Hepatocyte (in vitro differentiated cells): Measurements from ENCODE around the gene SBNO2. TPM values are rescaled to one million over a fixed set of nuclear protein-coding genes. Genes with fewer than 3 reads are reported as not detected.
"Not testable (repeated sequence)": the region's sequence is repeated elsewhere in the genome, so short reads cannot be mapped to it uniquely, and the experiment has no call there.

Experiments
- DNase-seq: peaks from one replicate; pipeline ENCODE4 v3.0.0-alpha.2; 2016; ENCODE audit warnings: low spot score
- H2AFZ ChIP-seq: fragments of 200-600 bp; sonication (generic); 2 replicates; pipeline ENCODE4 v1.6.0; 2016; ENCODE audit warnings: antibody characterized with exemption, mild to moderate bottlenecking
- H3K27ac ChIP-seq: fragments of 200-600 bp; sonication (generic); 2 replicates; pipeline ENCODE4 v1.5.1; 2016; ENCODE audit warnings: mild to moderate bottlenecking
- H3K27me3 ChIP-seq: fragments of 200-600 bp; sonication (generic); 2 replicates; pipeline ENCODE4 v1.6.1; 2016
- H3K36me3 ChIP-seq: fragments of 200-600 bp; sonication (generic); replicated peaks from 2 replicates; pipeline ENCODE4 v1.5.1; 2016; ENCODE audit warnings: low read depth; ENCODE audit not compliant: insufficient read depth
- H3K4me1 ChIP-seq: fragments of 200-600 bp; sonication (generic); 2 replicates; pipeline ENCODE4 v1.5.1; 2016; ENCODE audit warnings: mild to moderate bottlenecking, moderate library complexity; ENCODE audit not compliant: insufficient read depth
- H3K4me2 ChIP-seq: fragments of 200-600 bp; sonication (generic); 2 replicates; pipeline ENCODE4 v1.6.0; 2016
- H3K4me3 ChIP-seq: fragments of 200-600 bp; sonication (generic); 2 replicates; pipeline ENCODE4 v1.5.1; 2016; ENCODE audit warnings: mild to moderate bottlenecking
- H3K79me2 ChIP-seq: fragments of 200-600 bp; sonication (generic); 2 replicates; pipeline ENCODE4 v1.6.0; 2017; ENCODE audit warnings: mild to moderate bottlenecking
- H3K9me2 ChIP-seq: fragments of 200-600 bp; sonication (generic); replicated peaks from 2 replicates; pipeline ENCODE4 v1.6.0; 2017; ENCODE audit warnings: mild to moderate bottlenecking; ENCODE audit not compliant: insufficient read depth
- H3K9me3 ChIP-seq: fragments of 200-600 bp; sonication (generic); 2 replicates; pipeline ENCODE4 v1.5.1; 2016; ENCODE audit warnings: low read depth, mild to moderate bottlenecking
- H4K20me1 ChIP-seq: fragments of 200-600 bp; sonication (generic); 2 replicates; pipeline ENCODE4 v1.6.0; 2016; ENCODE audit warnings: mild to moderate bottlenecking; ENCODE audit not compliant: insufficient read depth, poor library complexity, severe bottlenecking
- EZH2 ChIP-seq: fragments of 200-600 bp; sonication (generic); IDR thresholded peaks from 2 replicates; pipeline ENCODE4 v1.6.1; 2016; ENCODE audit warnings: antibody characterized with exemption, mild to moderate bottlenecking, borderline replicate concordance
- EZH2phosphoT487 ChIP-seq: fragments of 200-600 bp; sonication (generic); IDR thresholded peaks from one replicate; pipeline ENCODE4 v1.6.1; 2018; ENCODE audit warnings: antibody characterized with exemption, mild to moderate bottlenecking, low read depth, moderate library complexity; ENCODE audit not compliant: unreplicated experiment, severe bottlenecking
- WGBS: methylation state at CpG from one replicate; pipeline ENCODE4 v1.1.6; 2016; ENCODE audit warnings: low lambda C conversion rate; ENCODE audit errors: missing lambda C conversion rate; 5-methylcytosine and 5-hydroxymethylcytosine counted together
- polyA plus RNA-seq: library from polyadenylated mRNA; unstranded; fragments of >200 nt; fragmentation: Nextera tagmentation; extraction: Ambion mirVana; gene quantifications from 2 replicates; pipeline ENCODE4 v1.2.1, GENCODE V29; 2016
- total RNA-seq: library from RNA; depleted of rRNA; stranded (reverse); fragments of >200 nt; gene quantifications from 2 replicates; pipeline ENCODE4 v1.2.3, GENCODE V29; 2014
- TF ChIP-seq, protein P1 (sequence below): fragments of 200-600 bp; sonication (generic); IDR thresholded peaks from 2 replicates; pipeline ENCODE4 v1.5.1; 2016; ENCODE audit warnings: antibody characterized with exemption, mild to moderate bottlenecking; ENCODE audit not compliant: poor library complexity

Gene SBNO2
- total and polyA plus RNA-seq, 2 experiments from 2014 or later: 12.7 to 15.6 TPM

DNA sequence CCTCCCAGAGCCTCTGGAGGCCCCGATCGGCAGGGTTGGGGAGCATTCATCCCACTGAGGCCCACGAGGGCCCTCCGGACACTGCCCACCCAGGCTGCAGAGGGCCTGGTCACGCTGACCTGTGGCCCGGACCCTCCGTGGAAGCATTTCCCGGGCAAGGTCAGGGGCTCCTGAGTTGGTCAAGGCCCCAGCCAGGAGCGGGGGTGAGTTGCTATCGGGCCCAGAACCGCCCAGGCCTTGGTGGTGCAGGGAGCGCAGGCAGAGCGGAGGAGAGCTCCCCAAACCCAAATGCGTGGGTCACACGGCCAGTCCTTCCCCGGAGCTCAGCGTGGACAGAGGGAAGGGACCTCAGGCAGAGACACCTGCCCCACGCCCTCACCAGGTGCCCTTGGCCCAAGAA is 44.5 kb downstream of the SBNO2 start:
- Histone ChIP-seq H3K4me3 (no peak overlapping the region), H3K27ac (no peak overlapping the region), H3K36me3 (no peaks in the 10 kb centered on the region), H3K4me2 (no peak overlapping the region), H4K20me1 (peaks cover 12% of the 10 kb centered on the region), H3K9me2 (no peaks in the 10 kb centered on the region), H3K9me3 (no peaks in the 10 kb centered on the region), H2AFZ (no peak overlapping the region), H3K79me2 (peaks cover 36% of the 10 kb centered on the region), H3K4me1 (peaks cover 22% of the 10 kb centered on the region), H3K27me3 (no peaks in the 10 kb centered on the region)
- TF ChIP-seq, protein P1, sequence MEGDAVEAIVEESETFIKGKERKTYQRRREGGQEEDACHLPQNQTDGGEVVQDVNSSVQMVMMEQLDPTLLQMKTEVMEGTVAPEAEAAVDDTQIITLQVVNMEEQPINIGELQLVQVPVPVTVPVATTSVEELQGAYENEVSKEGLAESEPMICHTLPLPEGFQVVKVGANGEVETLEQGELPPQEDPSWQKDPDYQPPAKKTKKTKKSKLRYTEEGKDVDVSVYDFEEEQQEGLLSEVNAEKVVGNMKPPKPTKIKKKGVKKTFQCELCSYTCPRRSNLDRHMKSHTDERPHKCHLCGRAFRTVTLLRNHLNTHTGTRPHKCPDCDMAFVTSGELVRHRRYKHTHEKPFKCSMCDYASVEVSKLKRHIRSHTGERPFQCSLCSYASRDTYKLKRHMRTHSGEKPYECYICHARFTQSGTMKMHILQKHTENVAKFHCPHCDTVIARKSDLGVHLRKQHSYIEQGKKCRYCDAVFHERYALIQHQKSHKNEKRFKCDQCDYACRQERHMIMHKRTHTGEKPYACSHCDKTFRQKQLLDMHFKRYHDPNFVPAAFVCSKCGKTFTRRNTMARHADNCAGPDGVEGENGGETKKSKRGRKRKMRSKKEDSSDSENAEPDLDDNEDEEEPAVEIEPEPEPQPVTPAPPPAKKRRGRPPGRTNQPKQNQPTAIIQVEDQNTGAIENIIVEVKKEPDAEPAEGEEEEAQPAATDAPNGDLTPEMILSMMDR: no peak
- TF ChIP-seq EZH2phosphoT487 (no peak), EZH2 (no peak)
- no peak for DNase-seq
- whole genome bisulfite sequencing: 93% methylated on average over 18 of the region's 18 CpGs

DNA sequence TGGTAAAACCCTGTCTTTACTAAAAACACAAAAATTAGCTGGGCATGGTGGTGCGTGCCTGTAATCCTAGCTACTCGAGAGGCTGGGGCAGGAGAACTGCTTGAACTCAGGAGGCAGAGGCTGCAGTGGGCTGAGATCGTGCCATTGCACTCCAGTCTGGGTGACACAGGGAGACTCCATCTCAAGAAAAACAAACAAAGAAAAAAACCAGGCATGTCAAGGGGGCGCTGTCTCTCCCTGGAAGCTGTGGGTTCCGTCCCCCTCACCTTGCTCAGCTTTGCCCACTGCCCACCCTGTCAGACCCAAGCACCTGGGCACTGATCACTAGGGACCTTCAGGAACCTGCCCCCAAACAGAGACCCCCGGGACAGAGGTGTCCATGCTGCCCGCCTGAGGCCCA is 45.0 kb downstream of the SBNO2 start:
- not testable (repeated sequence) for H3K27me3 ChIP-seq, H3K4me2 ChIP-seq, H2AFZ ChIP-seq, H3K27ac ChIP-seq, H3K36me3 ChIP-seq, H3K4me3 ChIP-seq, DNase-seq, H3K9me3 ChIP-seq, H3K9me2 ChIP-seq
- WGBS: 96% methylated on average over 7 of the region's 7 CpGs
- H3K4me1 ChIP-seq: peaks cover 22% of the 10 kb centered on the region
- peaks cover 12% of the 10 kb centered on the region for H4K20me1 ChIP-seq
- H3K79me2 ChIP-seq: peaks cover 32% of the 10 kb centered on the region

DNA sequence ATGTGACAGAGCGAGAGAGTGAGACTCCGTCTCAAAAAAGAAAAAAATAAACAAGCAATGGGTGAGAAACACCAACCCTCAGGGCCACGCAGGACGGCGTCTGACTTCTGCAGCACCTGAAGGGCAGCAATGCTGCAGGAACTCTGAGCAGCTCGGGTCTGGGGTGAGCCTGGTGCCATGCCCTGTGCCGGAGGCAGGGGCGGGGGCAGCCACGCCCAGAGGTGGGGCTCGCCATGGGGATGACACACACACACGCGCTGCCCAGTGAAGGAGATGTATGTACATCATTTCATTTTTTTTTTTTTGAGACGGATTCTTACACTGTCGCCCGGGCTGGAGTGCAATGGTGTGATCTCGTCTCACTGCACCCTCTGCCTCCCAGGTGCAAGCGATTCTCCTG is 46.0 kb downstream of the SBNO2 start:
- no peak overlapping the region for H3K4me2 ChIP-seq
- 96% methylated on average over 14 of the region's 17 CpGs for WGBS
- H3K4me3 ChIP-seq: no peak overlapping the region
- no peaks in the 10 kb centered on the region for H3K9me3 ChIP-seq
- H3K27me3 ChIP-seq: no peaks in the 10 kb centered on the region
- H3K27ac ChIP-seq: no peak overlapping the region
- H3K9me2 ChIP-seq: no peaks in the 10 kb centered on the region
- H3K79me2 ChIP-seq: peaks cover 28% of the 10 kb centered on the region
- no peak overlapping the region for H2AFZ ChIP-seq
- no peak for TF ChIP-seq EZH2
- TF ChIP-seq, protein P1: no peak
- no peak for TF ChIP-seq EZH2phosphoT487
- H4K20me1 ChIP-seq: peaks cover 12% of the 10 kb centered on the region
- H3K4me1 ChIP-seq: peaks cover 18% of the 10 kb centered on the region
- no peak for DNase-seq
- H3K36me3 ChIP-seq: no peaks in the 10 kb centered on the region

- Histone ChIP-seq H3K4me1 (peaks cover 9% of the 10 kb centered on the region), H3K9me2 (no peaks in the 10 kb centered on the region), H3K27me3 (no peaks in the 10 kb centered on the region), H3K36me3 (no peaks in the 10 kb centered on the region), H3K79me2 (peaks cover 27% of the 10 kb centered on the region), H3K4me3 (no peak overlapping the region), H3K9me3 (no peaks in the 10 kb centered on the region), H2AFZ (no peak overlapping the region), H3K4me2 (no peak overlapping the region), H4K20me1 (peaks cover 12% of the 10 kb centered on the region), H3K27ac (no peak overlapping the region)
- 95% methylated on average over 28 of the region's 33 CpGs for WGBS
- TF ChIP-seq, protein P1: no peak
- TF ChIP-seq EZH2phosphoT487: no peak
- no peak for TF ChIP-seq EZH2
- DNase-seq: no peak
Measured at GRCh38 chr19:1126984-1127760, 46.9 kb downstream of the SBNO2 start.
